ACHN (cell line): ENCODE data around the gene STMN1.

Experiments
- DNase-seq: peaks from one replicate; pipeline ENCODE4 v3.0.0-alpha.2; 2015
- in situ Hi-C: cut with HindIII; loops from 2 replicates; pipeline ENCODE4 v1.10.0; 2017; ENCODE audit warnings: low sequenced_read_pairs, low pct_ligation_motif_present, low pct_unique_long_range_greater_than_20kb

Gene STMN1

DNA sequence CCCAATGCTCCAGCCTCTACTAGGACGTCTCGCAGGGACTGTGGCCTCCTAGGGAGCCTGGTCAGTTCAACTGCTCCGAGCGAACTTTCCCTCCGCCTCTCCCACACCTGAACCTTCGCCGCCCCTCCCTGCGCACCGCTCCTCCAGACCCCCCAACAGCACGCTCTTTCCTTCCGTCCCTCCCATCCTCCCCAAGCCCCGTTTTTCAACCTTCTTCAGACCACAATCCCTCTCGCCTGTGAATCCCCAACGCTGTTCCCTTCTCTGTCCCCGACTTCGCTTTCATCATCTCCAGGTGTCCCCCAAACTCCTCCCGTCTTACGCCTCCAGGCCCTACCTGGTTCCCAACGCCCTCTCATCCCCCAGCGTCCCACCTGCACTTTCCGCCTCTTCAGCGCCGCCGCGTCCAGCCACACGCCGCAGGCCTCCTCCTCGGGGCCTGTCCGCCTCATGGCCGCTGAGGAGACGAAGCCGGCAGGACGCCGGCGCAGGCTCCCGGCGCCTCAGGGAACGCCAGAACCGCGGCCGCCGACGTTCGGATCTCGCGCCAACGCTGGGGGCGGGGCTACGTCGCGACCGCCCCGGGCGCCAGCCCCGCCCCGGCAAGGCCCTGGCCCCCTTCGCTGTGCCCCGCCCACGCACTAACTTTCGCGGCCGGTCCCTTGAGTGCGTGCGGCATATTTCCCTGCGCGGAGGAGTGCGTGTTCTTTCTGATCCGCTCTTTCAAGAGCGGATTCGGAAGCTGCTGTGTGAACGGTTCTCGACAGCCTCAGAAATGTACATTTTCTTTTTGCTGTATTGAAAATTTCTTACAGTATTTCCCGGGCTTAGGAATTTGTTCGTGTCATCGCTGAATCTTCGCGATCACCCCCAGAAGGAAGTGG is 47.1 kb downstream of the STMN1 start, which contains the start of gene AUNIP:
AUNIP (minus strand) TSS at position 552 of the 884 bp plus-strand sequence; CDS start at position 452, 100 bp downstream.
- in situ Hi-C loops = no loop called here
- peak; percentile 83 for DNase-seq

DNA sequence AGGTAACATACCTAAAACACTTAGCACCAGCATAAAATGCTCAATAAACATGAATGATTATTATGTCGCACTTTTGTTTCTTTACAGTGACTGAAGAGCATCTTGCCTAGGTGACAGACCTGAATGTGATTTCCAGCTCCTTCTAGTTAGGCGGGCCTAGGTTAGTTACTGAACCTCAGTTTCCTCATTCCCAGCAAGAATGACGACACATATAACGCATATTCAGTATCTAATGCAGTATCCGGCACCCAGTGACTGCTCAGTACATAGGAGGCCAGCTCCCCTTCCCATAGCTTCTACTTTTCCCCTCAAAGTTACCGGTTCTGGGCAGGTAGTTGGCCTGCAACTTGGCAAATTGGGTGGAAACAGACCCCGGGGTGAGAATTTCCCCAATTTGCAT is 47.7 kb downstream of the STMN1 start:
- in situ Hi-C loops = no loop called here
- DNase-seq = no peak

GRCh38 chr1:25856856-25857255 is 49.4 kb downstream of the STMN1 start:
- in situ Hi-C loops = no loop called here
- DNase-seq = no peak

DNA sequence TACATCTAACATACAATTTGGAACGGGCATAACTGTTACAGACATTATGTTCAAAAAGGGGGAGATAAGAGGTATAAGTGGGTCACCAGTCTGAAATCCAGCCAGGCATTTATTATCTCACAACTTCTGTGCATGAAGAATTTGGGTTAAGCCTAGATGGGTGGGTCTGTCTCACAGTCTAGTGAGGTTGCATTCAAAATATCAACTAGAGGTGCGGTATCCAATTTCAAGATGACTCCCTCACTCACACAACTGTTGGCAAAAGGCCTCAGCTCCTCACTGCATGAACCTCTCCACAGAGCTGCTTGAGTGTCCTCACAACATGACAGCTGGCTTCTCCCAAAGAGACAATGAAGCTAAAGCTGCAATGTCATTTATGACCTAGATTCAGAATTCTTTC is 51.7 kb downstream of the STMN1 start:
- in situ Hi-C loops = no loop called here
- no peak for DNase-seq
